Amniotic epithelial cell (primary cell): ENCODE data around the gene PRKCB.
"Not testable (repeated sequence)": the region's sequence is repeated elsewhere in the genome, so short reads cannot be mapped to it uniquely, and the experiment has no call there.

ENCODE experiments used
- DNase-seq: peaks from one replicate; pipeline ENCODE4 v3.0.0-alpha.2; 2010; ENCODE audit warnings: low read depth

Gene PRKCB

GRCh38 chr16:24135624-24136565 is 300.1 kb downstream of the PRKCB start:
- no peak for DNase-seq

GRCh38 chr16:24138024-24138423 is 302.2 kb downstream of the PRKCB start:
- DNase-seq, result no peak

DNA sequence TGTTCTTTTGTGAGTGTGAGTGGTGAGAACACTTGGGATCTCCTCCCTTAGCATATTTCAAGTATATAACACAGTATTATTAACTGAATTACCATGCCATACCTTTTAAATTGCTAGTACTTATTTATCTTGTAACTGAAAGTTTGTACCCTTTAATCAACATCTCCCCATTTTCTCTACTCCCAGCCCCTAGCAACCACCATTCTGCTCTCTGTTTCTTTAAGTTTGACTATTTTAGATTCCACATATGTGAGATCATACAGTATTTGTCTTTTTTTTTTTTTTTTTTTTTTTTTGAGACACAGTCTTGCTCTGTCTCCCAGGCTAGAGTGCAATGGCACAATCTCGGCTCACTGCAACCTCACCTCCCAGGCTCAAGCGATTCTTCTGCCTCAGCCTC is 302.8 kb downstream of the PRKCB start:
- DNase-seq, result no peak

GRCh38 chr16:24139282-24139681 is 303.5 kb downstream of the PRKCB start:
- no peak for DNase-seq

GRCh38 chr16:24140730-24141129 is 304.9 kb downstream of the PRKCB start:
- no peak for DNase-seq

GRCh38 chr16:24141466-24141865 is 305.7 kb downstream of the PRKCB start:
- no peak for DNase-seq

DNA sequence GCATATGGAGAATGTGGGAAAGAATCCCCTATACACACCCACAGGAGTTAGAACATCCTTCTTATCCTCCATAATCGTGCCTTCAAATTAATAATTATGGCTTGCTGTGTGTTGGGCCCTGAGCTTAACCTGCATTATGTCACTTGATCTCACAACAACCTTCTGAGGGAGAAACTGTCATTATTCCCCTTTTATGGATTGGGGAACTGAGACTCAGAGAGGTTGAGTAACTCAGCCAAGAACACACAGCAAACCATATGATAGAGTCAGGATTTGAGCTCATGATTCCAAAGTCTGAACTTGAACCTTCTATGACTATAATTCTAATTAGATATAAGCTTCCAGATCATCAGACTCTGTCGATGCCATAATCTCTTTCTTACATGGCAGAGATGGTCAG is 306.1 kb downstream of the PRKCB start:
- no peak for DNase-seq

GRCh38 chr16:24145927-24146326 is 310.1 kb downstream of the PRKCB start:
- no peak for DNase-seq

DNA sequence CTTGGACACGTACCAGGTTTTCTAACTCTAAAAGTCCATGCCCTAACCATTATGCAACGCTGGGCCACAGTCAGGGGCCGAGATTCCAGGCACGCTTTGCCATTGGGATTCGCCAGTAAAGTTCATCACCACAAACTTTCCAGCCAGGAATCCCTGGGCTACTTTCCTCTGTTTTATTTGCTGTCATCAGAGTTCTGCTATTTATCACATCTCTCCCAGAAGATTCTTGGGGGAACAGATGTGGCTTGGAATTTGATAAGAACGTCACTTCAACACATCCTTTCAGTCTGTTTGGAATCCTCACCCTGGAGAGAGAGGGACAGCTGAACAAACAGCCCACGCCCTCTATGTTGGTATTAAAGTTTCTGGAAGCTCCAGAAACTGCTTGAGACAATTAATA is 310.7 kb downstream of the PRKCB start:
- DNase-seq, result no peak

GRCh38 chr16:24149102-24149501 is 313.3 kb downstream of the PRKCB start:
- DNase-seq, result no peak

- DNase-seq, result no peak
These were observed 314.5 kb downstream of the PRKCB start for GRCh38 chr16:24150282-24150681.

GRCh38 chr16:24151482-24151939 is 315.7 kb downstream of the PRKCB start:
- DNase-seq, result peak; percentile 2

- DNase-seq, result not testable (repeated sequence)
These were observed 316.3 kb downstream of the PRKCB start for GRCh38 chr16:24152048-24152447.

DNA sequence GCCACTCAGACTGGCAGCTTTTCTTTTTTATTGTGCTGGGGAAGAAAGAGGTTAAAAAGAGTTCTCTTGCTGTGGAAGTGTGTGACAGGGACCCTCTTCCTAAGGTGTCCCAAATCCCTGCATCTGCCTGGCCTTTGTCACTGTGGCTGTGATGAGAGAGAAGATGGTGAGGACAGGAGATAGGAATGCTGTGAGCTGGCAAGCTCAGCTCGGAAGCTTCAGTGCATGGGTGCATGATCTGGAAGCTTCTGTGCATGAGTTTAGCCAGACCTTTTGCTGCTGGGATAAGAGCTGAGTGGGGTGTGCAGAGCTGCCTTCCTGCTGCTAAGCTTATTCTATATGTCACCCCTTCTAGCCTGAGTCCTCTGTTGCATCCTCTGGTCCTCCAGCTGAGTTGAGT is 317.0 kb downstream of the PRKCB start:
- DNase-seq, result no peak

DNA sequence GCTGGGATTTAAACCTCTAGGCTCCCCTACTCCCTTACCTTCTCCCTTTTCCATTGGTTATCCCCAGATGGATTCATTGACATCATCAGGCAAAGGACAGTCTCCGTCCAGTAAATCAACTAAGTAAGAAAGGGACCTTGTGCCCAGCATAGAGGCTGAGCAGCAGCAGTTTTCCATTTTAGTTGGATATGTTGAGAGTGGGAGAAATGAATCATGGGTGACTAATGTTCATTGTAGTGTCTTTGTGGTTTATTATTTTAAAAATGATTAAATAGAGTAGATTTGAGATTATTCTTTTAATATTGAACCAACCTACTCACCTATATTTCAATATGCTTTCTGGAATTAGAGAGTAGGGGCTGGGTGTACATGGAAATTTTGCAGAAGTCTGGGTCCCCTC is 321.0 kb downstream of the PRKCB start:
- no peak for DNase-seq

DNA sequence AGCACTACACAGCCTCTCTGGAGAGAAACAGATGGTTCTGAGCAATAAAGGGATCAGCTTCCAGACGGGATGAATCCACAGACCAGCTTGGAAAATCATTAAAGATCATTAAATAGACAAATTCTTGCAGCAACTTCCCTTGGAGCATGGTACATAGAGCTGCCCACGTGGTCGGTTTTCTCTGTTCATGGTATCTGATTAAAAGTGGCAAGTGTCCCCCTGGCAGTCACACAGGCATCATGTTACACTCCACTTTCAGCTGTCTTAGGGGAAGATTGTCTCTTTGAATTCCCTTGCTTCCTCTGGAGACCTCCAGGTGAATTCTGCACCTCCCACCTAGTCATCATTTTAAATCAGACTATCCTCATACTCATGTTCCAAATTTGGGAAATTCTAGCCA is 328.2 kb downstream of the PRKCB start:
- DNase-seq, result no peak

GRCh38 chr16:24164416-24164815 is 328.6 kb downstream of the PRKCB start:
- no peak for DNase-seq

DNA sequence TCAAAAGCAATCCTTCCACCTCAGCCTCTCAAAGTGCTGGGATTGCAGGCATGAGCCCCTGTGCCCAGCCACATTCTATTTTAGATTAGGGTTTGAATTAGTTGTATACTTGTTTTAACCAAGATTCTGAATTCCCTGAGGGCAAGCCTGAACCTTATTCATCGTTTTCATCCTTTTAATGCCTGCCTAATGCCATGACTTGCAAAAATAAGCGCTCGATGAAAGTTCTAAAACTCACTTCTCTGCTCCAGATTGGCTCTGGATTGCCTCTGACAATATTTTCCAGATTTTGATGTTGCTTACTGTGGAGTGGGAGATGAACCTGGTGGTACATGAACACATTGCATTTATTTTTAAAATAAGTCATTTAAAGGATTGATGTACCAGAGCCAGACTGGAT is 329.5 kb downstream of the PRKCB start:
- no peak for DNase-seq

DNA sequence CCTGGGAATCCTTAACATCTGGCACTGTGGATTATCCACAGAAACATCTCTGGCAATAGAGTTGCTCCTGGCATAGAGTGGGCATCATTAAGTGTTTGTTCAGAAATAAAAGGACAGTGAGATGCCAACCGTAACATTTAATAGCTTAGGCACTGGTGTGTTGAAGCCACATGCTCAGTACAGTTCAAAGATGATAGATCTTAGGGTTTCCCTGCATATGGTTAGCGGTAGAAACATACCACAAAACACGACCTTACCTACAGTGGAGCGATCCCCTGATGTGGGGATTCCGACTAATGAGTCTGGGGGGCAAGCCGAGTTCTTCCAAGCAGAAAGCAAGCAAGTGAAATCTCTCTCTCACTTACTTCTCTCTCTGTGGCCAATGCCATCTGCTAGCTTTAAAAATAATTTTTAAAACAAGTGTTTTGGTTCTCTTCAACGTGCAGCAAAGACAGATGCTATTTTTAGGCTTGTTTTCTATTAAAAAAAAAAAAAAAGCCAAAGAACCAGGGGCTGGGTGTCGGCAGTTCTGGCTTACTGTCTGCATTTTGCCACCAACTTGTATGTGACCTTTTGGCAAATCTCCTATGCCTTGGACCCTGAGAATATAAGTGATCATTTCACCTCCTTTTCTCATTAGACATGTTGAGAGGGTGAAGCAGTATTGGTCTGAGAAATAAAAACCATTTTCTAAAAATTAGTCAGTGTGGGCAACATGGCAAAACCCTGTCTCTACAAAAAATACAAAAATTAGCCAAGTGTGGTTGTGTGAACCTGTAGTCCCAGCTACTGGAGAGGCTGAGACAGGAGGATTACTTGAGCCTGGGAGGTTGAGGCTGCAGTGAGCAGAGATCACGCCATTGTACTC is 331.1 kb downstream of the PRKCB start:
- no peak for DNase-seq

DNA sequence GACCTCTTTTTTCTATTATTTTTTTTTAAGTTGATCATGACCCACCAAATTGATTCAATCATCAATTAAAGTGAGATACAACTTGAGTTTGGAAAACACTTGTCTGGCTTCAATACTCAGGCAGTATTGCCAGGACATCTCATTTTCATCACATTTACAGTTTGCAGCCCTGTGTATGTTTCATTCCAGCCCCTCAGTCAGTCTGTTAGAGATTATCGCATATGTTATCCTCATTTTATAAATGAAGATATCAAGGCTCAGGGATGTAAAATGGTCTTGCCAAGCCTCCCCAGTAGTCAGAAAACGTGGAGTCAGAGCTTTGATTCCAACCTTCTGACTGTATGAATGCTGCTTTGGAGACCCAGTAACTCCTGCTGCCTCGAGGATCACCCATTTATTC is 333.1 kb downstream of the PRKCB start:
- DNase-seq, result no peak

GRCh38 chr16:24170407-24170806 is 334.6 kb downstream of the PRKCB start:
- no peak for DNase-seq

GRCh38 chr16:24174504-24174903 is 338.7 kb downstream of the PRKCB start:
- no peak for DNase-seq

DNA sequence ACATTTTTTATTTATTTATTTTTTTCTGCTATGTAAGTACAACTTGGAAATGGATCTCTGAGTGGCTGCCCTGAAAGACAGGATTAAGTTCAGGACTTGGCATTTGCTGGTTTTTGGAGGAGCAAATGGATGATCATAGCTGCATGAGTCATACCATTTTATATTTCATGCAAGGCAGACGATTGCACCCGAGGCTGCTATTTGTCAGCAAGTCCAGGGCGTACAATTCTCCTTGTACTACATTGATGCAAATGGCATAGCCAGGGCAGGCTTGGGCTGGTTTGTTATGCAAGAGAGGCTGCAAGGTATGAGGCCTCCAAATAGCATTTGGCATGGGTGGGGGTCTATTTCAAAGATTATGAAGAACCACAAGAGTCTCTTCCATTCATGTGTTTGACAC is 339.2 kb downstream of the PRKCB start:
- DNase-seq, result no peak
